Endothelial cell of umbilical vein (primary cell): ENCODE results near the gene DNAH3.

Experiments used
- CTCF ChIP-seq, 2 donors: IDR thresholded peaks; 1 replicate in 1 of 2; 2 replicates in 1 of 2; pipeline ENCODE4 v1.5.1; 2011; ENCODE audit warnings: low read length in 2 of 2, mild to moderate bottlenecking in 2 of 2, moderate library complexity in 2 of 2, control low read depth in 1 of 2, inconsistent platforms in 1 of 2, low read depth in 1 of 2; ENCODE audit not compliant: insufficient read depth in 1 of 2; ENCODE audit errors: extremely low read depth in 1 of 2
- EZH2 ChIP-seq: IDR thresholded peaks from 2 replicates; pipeline ENCODE4 v1.6.1; 2012; ENCODE audit warnings: borderline replicate concordance, low read depth, mild to moderate bottlenecking, moderate library complexity, low read length, inconsistent platforms; ENCODE audit not compliant: severe bottlenecking
- JUN ChIP-seq: IDR thresholded peaks from 2 replicates; pipeline ENCODE4 v1.6.1; 2011; ENCODE audit warnings: borderline replicate concordance, low read depth; ENCODE audit not compliant: insufficient read length, insufficient read depth
- MYC ChIP-seq: IDR thresholded peaks from one replicate; pipeline ENCODE4 v1.6.1; 2011; ENCODE audit warnings: mild to moderate bottlenecking, low read depth, low read length
- POLR2A ChIP-seq: IDR thresholded peaks from 2 replicates; pipeline ENCODE4 v1.6.1; 2012; ENCODE audit warnings: low read depth, mild to moderate bottlenecking, control low read depth, low read length
- POLR2AphosphoS5 ChIP-seq: IDR thresholded peaks from 2 replicates; pipeline ENCODE4 v1.6.1; 2012; ENCODE audit warnings: low read depth, mild to moderate bottlenecking, control low read depth, low read length, moderate library complexity; ENCODE audit not compliant: insufficient read depth

GRCh38 chr16:21053590-21053989 is 97.1 kb downstream of the DNAH3 start:
- no peak for TF ChIP-seq POLR2AphosphoS5
- TF ChIP-seq CTCF (IDR thresholded peaks at IDR 0.05; ENCODE audit: extremely low read depth in 1 of 2, insufficient read depth in 1 of 2, low read depth in 1 of 2, low read length in 2 of 2) = no peak
- no peak for TF ChIP-seq MYC
- no peak for TF ChIP-seq EZH2
- no peak for TF ChIP-seq POLR2A
- no peak for TF ChIP-seq JUN
